SH-SY5Y (cell line): Measurements from ENCODE around the gene PRDM13.

Experiments used
- GATA2 ChIP-seq: IDR thresholded peaks from 2 replicates; pipeline ENCODE4 v1.6.1; 2011; ENCODE audit warnings: mild to moderate bottlenecking, low read depth, low read length
- GATA3 ChIP-seq: IDR thresholded peaks from 2 replicates; pipeline ENCODE4 v1.6.1; 2011; ENCODE audit warnings: low read depth, mild to moderate bottlenecking, low read length, moderate library complexity

DNA sequence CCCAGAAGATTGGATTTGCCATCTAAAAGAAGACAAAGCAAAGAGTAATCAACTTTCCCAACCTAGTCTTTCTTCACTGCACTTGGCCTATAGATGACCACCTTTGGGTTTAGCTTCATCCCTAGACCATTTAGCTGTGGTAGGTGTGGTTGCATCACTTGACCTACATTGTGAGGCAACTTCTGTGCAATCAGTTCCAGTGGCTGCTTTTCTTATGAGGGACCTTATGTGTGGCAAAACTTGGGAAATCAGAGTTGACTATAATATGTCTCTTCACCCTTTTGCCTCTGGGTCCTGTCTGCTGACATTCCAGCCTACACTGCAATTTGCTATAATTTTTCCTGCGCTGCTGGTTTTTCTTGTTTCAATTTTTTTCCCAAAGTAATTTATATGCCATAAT is 55.2 kb downstream of the PRDM13 start:
- TF ChIP-seq GATA3 (no peak), GATA2 (no peak)
